Lung (tissue), 12 donors: ENCODE data around the gene ITGAE. TPM values are rescaled to one million over a fixed set of nuclear protein-coding genes. Genes with fewer than 3 reads are reported as not detected.
"Not testable (repeated sequence)": the region's sequence is repeated elsewhere in the genome, so short reads cannot be mapped to it uniquely, and the experiment has no call there.

Experiments used
- ATAC-seq: fragments of 200-7000 bp; cut with Tn5 transposase; one replicate; pipeline ENCODE4 v1.9.1; 2020; ENCODE audit warnings: moderate number of reproducible peaks; ENCODE audit not compliant: insufficient read depth, low FRiP score
- DNase-seq, 3 donors: peaks; one replicate each; pipeline ENCODE4 v3.0.0-alpha.2; 2013 to 2017
- H3K27ac ChIP-seq, 2 donors: one replicate each; pipeline ENCODE4 v1.5.1; 2013; ENCODE audit warnings: mild to moderate bottlenecking in 2 of 2, moderate library complexity in 2 of 2, control low read depth in 1 of 2, inconsistent platforms in 1 of 2, low read depth in 1 of 2, low read length in 1 of 2
- H3K27me3 ChIP-seq, 3 donors: one replicate each; pipeline ENCODE4 v1.5.1; 2013; ENCODE audit warnings: low read length in 2 of 3; ENCODE audit not compliant: control insufficient read depth in 3 of 3, insufficient read depth in 3 of 3
- H3K36me3 ChIP-seq, 4 donors: one replicate each; pipeline ENCODE4 v1.5.1; 2013; ENCODE audit warnings: low read length in 4 of 4, mild to moderate bottlenecking in 1 of 4, moderate library complexity in 1 of 4; ENCODE audit not compliant: control insufficient read depth in 4 of 4, insufficient read depth in 4 of 4
- H3K4me1 ChIP-seq, 5 donors: one replicate each; pipeline ENCODE4 v1.5.1; 2013; ENCODE audit warnings: low read length in 5 of 5, mild to moderate bottlenecking in 2 of 5, moderate library complexity in 1 of 5; ENCODE audit not compliant: control insufficient read depth in 5 of 5, insufficient read depth in 5 of 5
- H3K4me3 ChIP-seq: one replicate; pipeline ENCODE4 v1.5.1; 2013; ENCODE audit warnings: mild to moderate bottlenecking, control low read depth, moderate library complexity
- H3K9ac ChIP-seq, 2 donors: one replicate each; pipeline ENCODE4 v1.5.1; 2013; ENCODE audit warnings: low read length in 2 of 2, control low read depth in 1 of 2; ENCODE audit not compliant: insufficient read depth in 1 of 2
- H3K9me3 ChIP-seq, 4 donors: one replicate each; pipeline ENCODE4 v1.5.1; 2013; ENCODE audit warnings: low read length in 3 of 4, mild to moderate bottlenecking in 1 of 4, moderate library complexity in 1 of 4; ENCODE audit not compliant: control insufficient read depth in 4 of 4, insufficient read depth in 3 of 4
- CTCF ChIP-seq: IDR thresholded peaks from 2 replicates; pipeline ENCODE4 v1.5.1; 2012; ENCODE audit warnings: mild to moderate bottlenecking; ENCODE audit errors: control extremely low read depth, extremely low read depth
- WGBS, 2 donors: extraction: QIAGEN DNeasy Blood & Tissue Kit; methylation state at CpG; one replicate each; pipeline ENCODE4 v1.1.7; 2013; 5-methylcytosine and 5-hydroxymethylcytosine counted together
- polyA plus RNA-seq, 2 donors: library from polyadenylated mRNA; stranded (reverse); fragments of 200-250 nt; gene quantifications; one replicate each; pipeline ENCODE4 v1.2.1, GENCODE V29; 2013
- total RNA-seq, 2 donors: library from RNA; depleted of rRNA in 1 of 2; stranded (reverse); fragments of >200 nt in 1 of 2; gene quantifications; one replicate each; pipeline ENCODE4 v1.2.1, GENCODE V29; 2014 to 2021
- donor health status: control.
- donor health status: control.
- donor health status: Bipolar disorder and iron deficiency.
- donor health status: healthy.
- donor health status: DM: yes; HTN: yes; CAD: no.

Gene ITGAE
- total and polyA plus RNA-seq, 4 donors, result 16.8 to 37.3 (median 27.6) TPM

- ATAC-seq (no peak), DNase-seq (no peak)
- no peak for TF ChIP-seq CTCF
- WGBS, 2 donors, result 35 to 58% methylated on average over 2 of the region's 2 CpGs
- Histone ChIP-seq H3K36me3 (no peaks in the 10 kb centered on the region), H3K27me3 (no peaks in the 10 kb centered on the region), H3K4me1 (no peaks in the 10 kb centered on the region), H3K9ac (no peak overlapping the region), H3K9me3 (no peaks in the 10 kb centered on the region), H3K4me3 (no peak overlapping the region), H3K27ac (no peak overlapping the region)
Observed at GRCh38 chr17:3788200-3788599, 12.8 kb downstream of the ITGAE start.

GRCh38 chr17:3785323-3785722 lies 15.7 kb downstream of the ITGAE start:
- not testable (repeated sequence) for H3K4me1 ChIP-seq, ATAC-seq, H3K4me3 ChIP-seq, H3K27me3 ChIP-seq, H3K36me3 ChIP-seq, DNase-seq, H3K9ac ChIP-seq, H3K9me3 ChIP-seq, H3K27ac ChIP-seq
- 74 to 80% methylated on average over 5 of the region's 5 CpGs for WGBS, 2 donors

GRCh38 chr17:3782751-3783150 lies 18.2 kb downstream of the ITGAE start:
- no peak for DNase-seq
- Histone ChIP-seq H3K4me1 (no peaks in the 10 kb centered on the region), H3K27me3 (no peaks in the 10 kb centered on the region), H3K9ac (no peak overlapping the region), H3K36me3 (no peaks in the 10 kb centered on the region), H3K4me3 (no peak overlapping the region), H3K27ac (no peak overlapping the region), H3K9me3 (no peaks in the 10 kb centered on the region)
- 88 to 91% methylated on average over 8 of the region's 8 CpGs for WGBS, 2 donors
- ATAC-seq, result no peak
- no peak for TF ChIP-seq CTCF

GRCh38 chr17:3780986-3781385 lies 20.0 kb downstream of the ITGAE start:
- no peak overlapping the region for H3K4me3 ChIP-seq
- H3K4me1 ChIP-seq, result no peaks in the 10 kb centered on the region
- no peaks in the 10 kb centered on the region for H3K9me3 ChIP-seq
- DNase-seq, result no peak
- ATAC-seq, result no peak
- H3K9ac ChIP-seq, result no peak overlapping the region
- no peak overlapping the region for H3K27ac ChIP-seq
- H3K36me3 ChIP-seq, result no peaks in the 10 kb centered on the region
- no peaks in the 10 kb centered on the region for H3K27me3 ChIP-seq
- no peak for TF ChIP-seq CTCF
- WGBS, 2 donors, result 79 to 80% methylated on average over 6 of the region's 6 CpGs
